Neural progenitor cell (in vitro differentiated cells): ENCODE measurements around the gene SLC28A1. TPM values are rescaled to one million over a fixed set of nuclear protein-coding genes. Genes with fewer than 3 reads are reported as not detected.

ENCODE experiments used
- DNase-seq: peaks from one replicate; pipeline ENCODE4 v3.0.0-alpha.2; 2016; ENCODE audit warnings: low spot score
- H2AFZ ChIP-seq: fragments of 200-600 bp; sonication (generic); replicated peaks from 2 replicates; pipeline ENCODE4 v1.6.1; 2016; ENCODE audit warnings: antibody characterized with exemption
- H3F3A ChIP-seq: fragments of 200-600 bp; sonication (generic); 2 replicates; pipeline ENCODE4 v1.6.1; 2016; ENCODE audit warnings: antibody characterized with exemption, low read depth
- H3K27ac ChIP-seq: fragments of 200-600 bp; sonication (generic); 2 replicates; pipeline ENCODE4 v1.5.1; 2016; ENCODE audit warnings: mild to moderate bottlenecking
- H3K27me3 ChIP-seq: fragments of 200-600 bp; sonication (generic); 2 replicates; pipeline ENCODE4 v1.6.1; 2016; ENCODE audit warnings: mild to moderate bottlenecking, moderate library complexity
- H3K36me3 ChIP-seq: fragments of 200-600 bp; sonication (generic); 2 replicates; pipeline ENCODE4 v1.5.1; 2016
- H3K4me1 ChIP-seq: fragments of 200-600 bp; sonication (generic); 2 replicates; pipeline ENCODE4 v1.6.1; 2016; ENCODE audit warnings: mixed run types
- H3K4me2 ChIP-seq: fragments of 200-600 bp; sonication (generic); 2 replicates; pipeline ENCODE4 v1.6.1; 2016
- H3K4me3 ChIP-seq: fragments of 200-600 bp; sonication (generic); 2 replicates; pipeline ENCODE4 v1.5.1; 2016
- H3K79me2 ChIP-seq: fragments of 200-600 bp; sonication (generic); 2 replicates; pipeline ENCODE4 v1.6.1; 2016; ENCODE audit warnings: low read depth
- H3K9ac ChIP-seq: fragments of 200-600 bp; sonication (generic); 2 replicates; pipeline ENCODE4 v1.6.1; 2016
- H3K9me3 ChIP-seq: fragments of 200-600 bp; sonication (generic); 2 replicates; pipeline ENCODE4 v1.5.1; 2016; ENCODE audit warnings: low read depth
- H4K20me1 ChIP-seq: fragments of 200-600 bp; sonication (generic); 2 replicates; pipeline ENCODE4 v1.6.1; 2016; ENCODE audit warnings: low read depth
- H3K27ac Mint-ChIP-seq: 3 replicates; pipeline ENCODE4 v1.8.0; 2021; ENCODE audit warnings: mixed read lengths
- H3K27me3 Mint-ChIP-seq: 2 replicates; pipeline ENCODE4 v1.8.0; 2022; ENCODE audit warnings: low read depth, mild to moderate bottlenecking, inconsistent platforms, moderate library complexity, mixed read lengths; ENCODE audit not compliant: insufficient read depth
- H3K36me3 Mint-ChIP-seq: 3 replicates; pipeline ENCODE4 v1.8.0; 2021; ENCODE audit warnings: mixed read lengths
- H3K4me1 Mint-ChIP-seq: 3 replicates; pipeline ENCODE4 v1.8.0; 2021; ENCODE audit warnings: mixed read lengths
- H3K4me3 Mint-ChIP-seq: 3 replicates; pipeline ENCODE4 v1.8.0; 2021; ENCODE audit warnings: mild to moderate bottlenecking, moderate library complexity, mixed read lengths
- H3K9me3 Mint-ChIP-seq: 3 replicates; pipeline ENCODE4 v1.8.0; 2020; ENCODE audit warnings: mixed read lengths
- CTCF ChIP-seq: fragments of 200-600 bp; sonication (generic); IDR thresholded peaks from 2 replicates; pipeline ENCODE4 v1.5.1; 2017; ENCODE audit warnings: antibody characterized with exemption, mild to moderate bottlenecking
- EZH2 ChIP-seq: fragments of 200-600 bp; sonication (generic); IDR thresholded peaks from 2 replicates; pipeline ENCODE4 v1.6.1; 2017; ENCODE audit warnings: antibody characterized with exemption, mild to moderate bottlenecking, moderate library complexity
- EZH2phosphoT487 ChIP-seq: fragments of 200-600 bp; sonication (generic); IDR thresholded peaks from 2 replicates; pipeline ENCODE4 v1.6.1; 2017; ENCODE audit warnings: antibody characterized with exemption
- total RNA-seq: library from RNA; depleted of rRNA; stranded (reverse); fragments of >200 nt; gene quantifications from 2 replicates; pipeline ENCODE4 v1.2.3, GENCODE V29; 2015; ENCODE audit warnings: low replicate concordance

Gene SLC28A1
- total RNA-seq, 1 donor from 2014 or later, result not detected

- Histone ChIP-seq H2AFZ (no peak overlapping the region), H3K27me3 (no peaks in the 10 kb centered on the region), H3K9me3 (no peaks in the 10 kb centered on the region), H4K20me1 (no peaks in the 10 kb centered on the region), H3K4me2 (no peak overlapping the region), H3K4me1 (no peaks in the 10 kb centered on the region), H3K79me2 (no peaks in the 10 kb centered on the region), H3F3A (no peaks in the 10 kb centered on the region), H3K36me3 (no peaks in the 10 kb centered on the region), H3K27ac (no peak overlapping the region), H3K4me3 (no peak overlapping the region), H3K9ac (no peak overlapping the region)
- H3K27me3 Mint-ChIP-seq, result no peaks in the 10 kb centered on the region
- no peak for DNase-seq
- TF ChIP-seq CTCF, result no peak
- TF ChIP-seq EZH2phosphoT487, result no peak
- TF ChIP-seq EZH2, result no peak
- H3K27ac Mint-ChIP-seq, result no peak overlapping the region
- H3K4me1 Mint-ChIP-seq, result no peaks in the 10 kb centered on the region
- H3K36me3 Mint-ChIP-seq, result no peaks in the 10 kb centered on the region
- H3K9me3 Mint-ChIP-seq, result no peaks in the 10 kb centered on the region
- H3K4me3 Mint-ChIP-seq, result no peak overlapping the region
These were observed 15.3 kb downstream of the SLC28A1 start for GRCh38 chr15:84899750-84900149.

- Histone ChIP-seq H3K27ac (no peak overlapping the region), H3K79me2 (no peaks in the 10 kb centered on the region), H3K27me3 (no peaks in the 10 kb centered on the region), H4K20me1 (no peaks in the 10 kb centered on the region), H3K4me3 (no peak overlapping the region), H3K9ac (no peak overlapping the region), H3K4me2 (no peak overlapping the region), H3K4me1 (no peaks in the 10 kb centered on the region), H3K9me3 (no peaks in the 10 kb centered on the region), H2AFZ (no peak overlapping the region), H3K36me3 (no peaks in the 10 kb centered on the region), H3F3A (no peaks in the 10 kb centered on the region)
- Mint-ChIP-seq H3K9me3 (no peaks in the 10 kb centered on the region), H3K27ac (no peak overlapping the region), H3K4me1 (no peaks in the 10 kb centered on the region), H3K4me3 (no peak overlapping the region), H3K36me3 (no peaks in the 10 kb centered on the region), H3K27me3 (no peaks in the 10 kb centered on the region)
- TF ChIP-seq EZH2 (no peak), CTCF (no peak), EZH2phosphoT487 (no peak)
- no peak for DNase-seq
These were observed 17.1 kb downstream of the SLC28A1 start for GRCh38 chr15:84901540-84901939.

GRCh38 chr15:84903751-84904150, 19.3 kb downstream of the SLC28A1 start:
- Histone ChIP-seq H3K36me3 (no peaks in the 10 kb centered on the region), H3K4me3 (no peak overlapping the region), H3K79me2 (no peaks in the 10 kb centered on the region), H2AFZ (peak overlapping the region; percentile 2), H3K4me1 (no peaks in the 10 kb centered on the region), H3K4me2 (no peak overlapping the region), H3K9ac (no peak overlapping the region), H3K27me3 (no peaks in the 10 kb centered on the region), H3F3A (no peaks in the 10 kb centered on the region), H3K9me3 (no peaks in the 10 kb centered on the region), H4K20me1 (no peaks in the 10 kb centered on the region), H3K27ac (no peak overlapping the region)
- Mint-ChIP-seq H3K4me3 (no peak overlapping the region), H3K27me3 (no peaks in the 10 kb centered on the region), H3K36me3 (no peaks in the 10 kb centered on the region), H3K4me1 (peaks cover 3% of the 10 kb centered on the region), H3K9me3 (no peaks in the 10 kb centered on the region), H3K27ac (peak overlapping the region; percentile 76)
- TF ChIP-seq EZH2phosphoT487 (no peak), CTCF (no peak), EZH2 (no peak)
- DNase-seq, result no peak

GRCh38 chr15:84904419-84904818, 20.0 kb downstream of the SLC28A1 start:
- Histone ChIP-seq H3K36me3 (no peaks in the 10 kb centered on the region), H4K20me1 (no peaks in the 10 kb centered on the region), H3F3A (no peaks in the 10 kb centered on the region), H3K9me3 (no peaks in the 10 kb centered on the region), H3K27me3 (no peaks in the 10 kb centered on the region), H3K79me2 (no peaks in the 10 kb centered on the region), H3K9ac (no peak overlapping the region), H3K4me2 (no peak overlapping the region), H3K4me1 (no peaks in the 10 kb centered on the region), H3K4me3 (no peak overlapping the region), H2AFZ (peak overlapping the region; percentile 2), H3K27ac (no peak overlapping the region)
- H3K27ac Mint-ChIP-seq, result peak overlapping the region; percentile 76
- peaks cover 9% of the 10 kb centered on the region for H3K4me1 Mint-ChIP-seq
- H3K9me3 Mint-ChIP-seq, result no peaks in the 10 kb centered on the region
- H3K4me3 Mint-ChIP-seq, result no peak overlapping the region
- H3K36me3 Mint-ChIP-seq, result no peaks in the 10 kb centered on the region
- TF ChIP-seq EZH2phosphoT487 (no peak), CTCF (no peak)
- H3K27me3 Mint-ChIP-seq, result no peaks in the 10 kb centered on the region
- no peak for DNase-seq
